AG09309 (cell line): Measurements from ENCODE around the gene RSBN1L.

Source experiments
- DNase-seq: peaks from one replicate; pipeline ENCODE4 v3.0.0-alpha.2; 2010; ENCODE audit warnings: low read depth
- H3K4me3 ChIP-seq: 2 replicates; pipeline ENCODE4 v1.5.1; 2011; ENCODE audit warnings: mild to moderate bottlenecking, low read depth, low read length, moderate library complexity; ENCODE audit not compliant: control insufficient read depth
- CTCF ChIP-seq: IDR thresholded peaks from 2 replicates; pipeline ENCODE4 v1.5.1; 2011; ENCODE audit warnings: mild to moderate bottlenecking, low read depth, low read length, inconsistent platforms; ENCODE audit not compliant: insufficient read depth, control insufficient read depth; ENCODE audit errors: missing control alignments

Gene RSBN1L

GRCh38 chr7:77765906-77766800 lies 69.9 kb downstream of the RSBN1L start:
- DNase-seq, result peak; percentile 10
- no peak for TF ChIP-seq CTCF

GRCh38 chr7:77766801-77767605 lies 70.7 kb downstream of the RSBN1L start:
- TF ChIP-seq CTCF, result no peak
- DNase-seq, result no peak
- H3K4me3 ChIP-seq, result no peak overlapping the region

More at GRCh38 chr7:77765906-77766800, 69.9 kb downstream of the RSBN1L start:
- no peak overlapping the region for H3K4me3 ChIP-seq

- no peak overlapping the region for H3K4me3 ChIP-seq
- no peak for DNase-seq
- TF ChIP-seq CTCF, result no peak
Observed at GRCh38 chr7:77770316-77770715, 74.1 kb downstream of the RSBN1L start.

GRCh38 chr7:77771901-77772300 lies 75.6 kb downstream of the RSBN1L start:
- no peak for DNase-seq
- no peak overlapping the region for H3K4me3 ChIP-seq
- no peak for TF ChIP-seq CTCF

- TF ChIP-seq CTCF, result no peak
- H3K4me3 ChIP-seq, result no peak overlapping the region
- DNase-seq, result no peak
Observed at GRCh38 chr7:77778535-77778934, 82.3 kb downstream of the RSBN1L start.

- no peak overlapping the region for H3K4me3 ChIP-seq
- TF ChIP-seq CTCF, result no peak
Observed at GRCh38 chr7:77782383-77782782, 86.1 kb downstream of the RSBN1L start.

More at GRCh38 chr7:77782383-77782782, 86.1 kb downstream of the RSBN1L start:
- DNase-seq, result no peak
